ENCODE measurements around the gene FANK1. TPM values are rescaled to one million over a fixed set of nuclear protein-coding genes. Genes with fewer than 3 reads are reported as not detected.

FANK1 gene
- polyA plus RNA-seq, 2 of the 4 experiments (the other 2 are of a cell fraction): 4.1 to 5.3 TPM

GRCh38 chr10:126021833-126022500, 125.6 kb downstream of the FANK1 start:
- ChIA-PET CTCF (interaction anchor here (0.6 to 1.4 kb wide), 3 partner anchors 365 to 851 kb away, joined by 3 to 4 read pairs (median 3); no protein-coding TSS in a partner anchor), POLR2A (no interaction called here)
- 35% methylated on average over 5 of the region's 5 CpGs for WGBS (ENCODE audit: missing lambda C conversion rate)
- FAIRE-seq (no peak), DNase-seq (ENCODE audit: low read depth in 1 of 2, low spot score in 1 of 2) (no peak), ATAC-seq (no peak)
- H3K4me2 ChIP-seq: peak overlapping the region; percentile 49
- H3K4me1 ChIP-seq: peaks cover 11% of the 10 kb centered on the region; the same call in 2 of the 3 replicates
- peaks cover 2% of the 10 kb centered on the region; the same call in 1 of the 3 replicates for H3K9me3 ChIP-seq
- H3K27ac ChIP-seq: no peak overlapping the region
- TF ChIP-seq GATA3 (IDR thresholded peaks at IDR 0.05; ENCODE audit: borderline replicate concordance) (no peak), CHD4 (IDR thresholded peaks at IDR 0.05; ENCODE audit: borderline replicate concordance) (no peak), BCL3 (IDR thresholded peaks at IDR 0.05) (no peak), SREBF2 (IDR thresholded peaks at IDR 0.05) (no peak), HEYL (CRISPR knock-in tag; IDR thresholded peaks at IDR 0.05) (no peak), TFCP2L1 (CRISPR knock-in tag; IDR thresholded peaks at IDR 0.05) (no peak), MAFK (IDR thresholded peaks at IDR 0.05; ENCODE audit: partially characterized antibody) (no peak), RAD21 (conservative IDR thresholded peaks at IDR 0.05 in 1 of 2, IDR thresholded peaks at IDR 0.05 in 1 of 2) (no peak), POLR2AphosphoS2 (conservative IDR thresholded peaks at IDR 0.05; ENCODE audit: low read length) (no peak), JUNB (IDR thresholded peaks at IDR 0.05) (no peak), CHD2 (IDR thresholded peaks at IDR 0.05; ENCODE audit: low read length, partially characterized antibody) (no peak), SMC3 (IDR thresholded peaks at IDR 0.05) (no peak), ESRRA (IDR thresholded peaks at IDR 0.05; ENCODE audit: borderline replicate concordance, low read length) (no peak), HOXB5 (CRISPR knock-in tag; IDR thresholded peaks at IDR 0.05) (no peak)
- H3K4me3 ChIP-seq: no peak overlapping the region

- CTCF ChIA-PET: interaction anchor here (1.4 kb wide), 1 partner anchor 364 kb away, joined by 3 read pairs; no protein-coding TSS in a partner anchor
- FAIRE-seq (no peak), ATAC-seq (no peak), DNase-seq (ENCODE audit: low read depth in 1 of 2, low spot score in 1 of 2) (no peak)
- POLR2A ChIA-PET: no interaction called here
- Histone ChIP-seq H3K4me2 (no peak overlapping the region), H3K27ac (no peak overlapping the region), H3K4me1 (peaks cover 11% of the 10 kb centered on the region; the same call in 2 of the 3 replicates), H3K4me3 (no peak overlapping the region), H3K9me3 (peaks cover 6% of the 10 kb centered on the region)
- WGBS (ENCODE audit: missing lambda C conversion rate): 92% methylated on average over 5 of the region's 5 CpGs
- TF ChIP-seq HEYL (CRISPR knock-in tag; IDR thresholded peaks at IDR 0.05): no peak
- TF ChIP-seq POLR2AphosphoS2 (conservative IDR thresholded peaks at IDR 0.05; ENCODE audit: low read length): no peak
- no peak for TF ChIP-seq TFCP2L1 (CRISPR knock-in tag; IDR thresholded peaks at IDR 0.05)
- no peak for TF ChIP-seq RFX5 (IDR thresholded peaks at IDR 0.05)
- no peak for TF ChIP-seq RAD21 (conservative IDR thresholded peaks at IDR 0.05 in 1 of 2, IDR thresholded peaks at IDR 0.05 in 1 of 2)
- TF ChIP-seq JUN (IDR thresholded peaks at IDR 0.05): no peak
- TF ChIP-seq PBX3 (IDR thresholded peaks at IDR 0.05): no peak
- no peak for TF ChIP-seq BHLHE40 (IDR thresholded peaks at IDR 0.05; ENCODE audit: low read depth, low read length)
- no peak for TF ChIP-seq CHD2 (IDR thresholded peaks at IDR 0.05; ENCODE audit: low read length, partially characterized antibody)
- no peak for TF ChIP-seq FOSB (CRISPR knock-in tag; IDR thresholded peaks at IDR 0.05)
Measured at GRCh38 chr10:126022841-126023240, 126.5 kb downstream of the FANK1 start.

- Histone ChIP-seq H3K4me1 (no peaks in the 10 kb centered on the region), H3K9me3 (peaks cover 23% of the 10 kb centered on the region), H3K27ac (no peak overlapping the region), H3K4me2 (no peak overlapping the region), H3K4me3 (no peak overlapping the region)
- no peak for FAIRE-seq
- ATAC-seq: no peak
- CTCF ChIA-PET: interaction anchor here (0.6 to 1.3 kb wide), 3 partner anchors 19 to 90 kb away, joined by 3 to 4 read pairs (median 3); no protein-coding TSS in a partner anchor
- WGBS (ENCODE audit: missing lambda C conversion rate): 48% methylated on average over 1 of the region's 1 CpG
- no peak for DNase-seq (ENCODE audit: low read depth in 1 of 2, low spot score in 1 of 2)
- POLR2A ChIA-PET: no interaction called here
- TF ChIP-seq HMGXB4 (CRISPR knock-in tag; IDR thresholded peaks at IDR 0.05; ENCODE audit: borderline replicate concordance): no peak
- no peak for TF ChIP-seq EP300 (IDR thresholded peaks at IDR 0.05)
- no peak for TF ChIP-seq MAFK (IDR thresholded peaks at IDR 0.05; ENCODE audit: partially characterized antibody)
- TF ChIP-seq ZSCAN20 (CRISPR knock-in tag; IDR thresholded peaks at IDR 0.05): no peak
- TF ChIP-seq GATA3 (IDR thresholded peaks at IDR 0.05; ENCODE audit: borderline replicate concordance): no peak
- no peak for TF ChIP-seq CBX8 (IDR thresholded peaks at IDR 0.05)
- TF ChIP-seq REST (IDR thresholded peaks at IDR 0.05): no peak
Measured at GRCh38 chr10:126027692-126028091, 131.3 kb downstream of the FANK1 start.
